Daoy (cell line): Measurements from ENCODE around the gene PTCRA. TPM values are rescaled to one million over a fixed set of nuclear protein-coding genes. Genes with fewer than 3 reads are reported as not detected.
"Not testable (repeated sequence)": the region's sequence is repeated elsewhere in the genome, so short reads cannot be mapped to it uniquely, and the experiment has no call there.

Experiments used
- DNase-seq: peaks from one replicate; pipeline ENCODE4 v3.0.0-alpha.2; 2015; ENCODE audit warnings: low read depth
- total RNA-seq: library from RNA; depleted of rRNA; stranded (reverse); fragments of >200 nt; shearing (Covaris generic); gene quantifications from 2 replicates; pipeline ENCODE4 v1.2.3, GENCODE V29; 2014; rRNA removed

PTCRA gene
- not detected in 2 replicates for total RNA-seq

GRCh38 chr6:42915732-42916131 is at the start of gene PTCRA:
Gene PTCRA (plus strand): TSS chr6:42916053. CDS start chr6:42916070, 17 bp downstream.
- DNase-seq, result no peak

- no peak for DNase-seq
These were observed 45.5 kb upstream of the PTCRA start for GRCh38 chr6:42870145-42870936.

GRCh38 chr6:42871711-42872110 is 44.1 kb upstream of the PTCRA start:
- no peak for DNase-seq

- DNase-seq, result no peak
These were observed 42.5 kb upstream of the PTCRA start for GRCh38 chr6:42873313-42873712.

GRCh38 chr6:42877695-42878094 is 38.2 kb upstream of the PTCRA start:
- DNase-seq, result no peak

GRCh38 chr6:42879372-42880239 is 36.2 kb upstream of the PTCRA start, which contains the start of gene RPL7L1:
Gene RPL7L1 (plus strand): TSS chr6:42879616. CDS start chr6:42879911, 295 bp downstream.
- DNase-seq, result peak; percentile 94

GRCh38 chr6:42880240-42880817 is 35.5 kb upstream of the PTCRA start:
- not testable (repeated sequence) for DNase-seq

- not testable (repeated sequence) for DNase-seq
These were observed 35.0 kb upstream of the PTCRA start for GRCh38 chr6:42880871-42881270.

GRCh38 chr6:42885702-42886101 is 30.2 kb upstream of the PTCRA start:
- DNase-seq, result no peak

GRCh38 chr6:42888201-42888600 is 27.7 kb upstream of the PTCRA start:
- DNase-seq, result not testable (repeated sequence)

GRCh38 chr6:42889815-42890214 is 26.0 kb upstream of the PTCRA start:
- DNase-seq, result peak; percentile 14

- DNase-seq, result peak; percentile 97
These were observed 25.3 kb upstream of the PTCRA start for GRCh38 chr6:42890311-42891198.

GRCh38 chr6:42891199-42891722 is 24.6 kb upstream of the PTCRA start:
- DNase-seq, result no peak

- DNase-seq, result not testable (repeated sequence)
These were observed 21.6 kb upstream of the PTCRA start for GRCh38 chr6:42894041-42894828.

- DNase-seq, result no peak
These were observed 19.6 kb upstream of the PTCRA start for GRCh38 chr6:42896178-42896719.

- DNase-seq, result peak; percentile 65
These were observed 16.9 kb upstream of the PTCRA start for GRCh38 chr6:42898891-42899361.

- no peak for DNase-seq
These were observed 16.0 kb upstream of the PTCRA start for GRCh38 chr6:42899871-42900270.

GRCh38 chr6:42901538-42901957 is 14.3 kb upstream of the PTCRA start:
- peak; percentile 87 for DNase-seq

GRCh38 chr6:42902429-42903263 is 13.2 kb upstream of the PTCRA start:
- DNase-seq, result not testable (repeated sequence)
